Measurements from ENCODE around the gene CD63. TPM values are rescaled to one million over a fixed set of nuclear protein-coding genes. Genes with fewer than 3 reads are reported as not detected.

Gene CD63
- total RNA-seq, 6 donors from 2014 or later = 399 to 1,448 (median 972) TPM

DNA sequence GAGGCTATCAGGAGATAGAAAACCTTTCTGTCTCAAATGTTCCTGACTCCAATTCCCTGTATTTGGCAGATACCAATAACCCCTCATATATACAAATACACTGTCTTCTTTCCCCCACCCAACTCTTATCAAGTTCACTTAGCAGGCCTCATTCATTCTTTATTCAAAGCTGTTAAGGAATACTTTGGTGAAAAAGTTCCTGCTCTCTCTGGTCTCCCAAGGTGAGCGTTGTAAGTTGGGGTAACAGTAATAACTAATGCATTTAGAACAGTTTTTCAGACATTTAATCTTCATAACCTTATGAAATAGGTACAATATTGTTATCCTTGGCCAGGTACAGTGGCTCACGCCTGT lies 10.2 kb upstream of the CD63 start:
- TF ChIP-seq EP300 (IDR thresholded peaks at IDR 0.05) (no peak), POLR2A (IDR thresholded peaks at IDR 0.05) (no peak), POLR2AphosphoS5 (IDR thresholded peaks at IDR 0.05) (no peak)
- TF ChIP-seq, protein P1, sequence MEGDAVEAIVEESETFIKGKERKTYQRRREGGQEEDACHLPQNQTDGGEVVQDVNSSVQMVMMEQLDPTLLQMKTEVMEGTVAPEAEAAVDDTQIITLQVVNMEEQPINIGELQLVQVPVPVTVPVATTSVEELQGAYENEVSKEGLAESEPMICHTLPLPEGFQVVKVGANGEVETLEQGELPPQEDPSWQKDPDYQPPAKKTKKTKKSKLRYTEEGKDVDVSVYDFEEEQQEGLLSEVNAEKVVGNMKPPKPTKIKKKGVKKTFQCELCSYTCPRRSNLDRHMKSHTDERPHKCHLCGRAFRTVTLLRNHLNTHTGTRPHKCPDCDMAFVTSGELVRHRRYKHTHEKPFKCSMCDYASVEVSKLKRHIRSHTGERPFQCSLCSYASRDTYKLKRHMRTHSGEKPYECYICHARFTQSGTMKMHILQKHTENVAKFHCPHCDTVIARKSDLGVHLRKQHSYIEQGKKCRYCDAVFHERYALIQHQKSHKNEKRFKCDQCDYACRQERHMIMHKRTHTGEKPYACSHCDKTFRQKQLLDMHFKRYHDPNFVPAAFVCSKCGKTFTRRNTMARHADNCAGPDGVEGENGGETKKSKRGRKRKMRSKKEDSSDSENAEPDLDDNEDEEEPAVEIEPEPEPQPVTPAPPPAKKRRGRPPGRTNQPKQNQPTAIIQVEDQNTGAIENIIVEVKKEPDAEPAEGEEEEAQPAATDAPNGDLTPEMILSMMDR (IDR thresholded peaks at IDR 0.05) = no peak
- Histone ChIP-seq H3K9me3 (no peaks in the 10 kb centered on the region), H3K27ac (no peak overlapping the region), H3K4me1 (peaks cover 22 to 30% (median 27%) of the 10 kb centered on the region in 4 donors), H3K36me3 (no peaks in the 10 kb centered on the region), H3K27me3 (peaks cover 0 to 4% (median under 1%) of the 10 kb centered on the region in 4 donors), H3K4me3 (peak overlapping the region in 3 of 4 donors; percentile 43 to 61 (median 53))
- DNase-seq (no peak), ATAC-seq (ENCODE audit: low FRiP score in 2 of 2) (no peak)
- WGBS, 2 donors = 71 to 76% methylated on average over 2 of the region's 2 CpGs

DNA sequence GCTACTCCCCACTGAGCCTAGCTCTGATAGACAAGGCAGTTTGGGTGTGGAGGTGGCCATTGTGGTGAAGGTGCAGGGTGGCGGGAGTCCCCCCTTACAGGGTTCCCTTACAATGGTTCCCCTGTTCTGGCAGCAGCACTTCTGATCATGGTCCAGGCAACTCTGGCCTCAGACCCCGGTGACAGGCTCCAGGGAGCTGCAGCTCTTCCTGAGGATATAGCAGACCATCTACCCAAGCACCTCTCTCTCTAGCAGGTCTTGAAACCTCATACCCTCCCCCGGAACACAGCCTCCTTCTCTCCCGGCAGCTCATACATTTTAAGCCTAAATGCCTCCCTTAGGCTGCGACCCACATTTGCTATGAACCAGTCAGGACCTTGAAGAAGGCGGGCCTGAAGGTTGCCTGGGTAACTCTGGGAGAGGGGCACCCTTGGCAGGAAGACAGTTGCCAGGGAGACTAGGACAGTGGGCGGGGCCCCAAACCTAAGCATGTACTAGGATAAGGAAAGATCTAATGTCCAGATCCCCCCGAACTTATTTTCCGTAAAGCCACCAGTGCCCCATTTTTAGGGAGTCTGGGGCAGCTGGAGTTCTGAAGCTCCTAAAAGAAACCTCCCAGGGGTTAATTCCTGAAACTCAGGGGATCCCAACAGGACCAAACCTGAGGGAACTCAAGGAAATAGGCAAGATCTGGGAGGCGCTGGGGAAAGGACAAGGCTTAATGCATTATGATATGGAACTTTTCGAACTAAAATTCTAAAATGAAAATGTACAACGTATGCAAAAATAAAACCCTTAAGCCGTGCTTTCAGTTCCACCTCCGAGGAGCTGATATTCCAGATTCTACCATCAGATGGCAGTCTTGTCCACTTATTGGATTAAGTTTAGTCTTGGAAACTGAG lies 9.6 kb upstream of the CD63 start:
- H3K4me1 ChIP-seq = peaks cover 16 to 24% (median 21%) of the 10 kb centered on the region in 4 donors
- DNase-seq = peak in 1 of 2 donors; percentile 88

DNA sequence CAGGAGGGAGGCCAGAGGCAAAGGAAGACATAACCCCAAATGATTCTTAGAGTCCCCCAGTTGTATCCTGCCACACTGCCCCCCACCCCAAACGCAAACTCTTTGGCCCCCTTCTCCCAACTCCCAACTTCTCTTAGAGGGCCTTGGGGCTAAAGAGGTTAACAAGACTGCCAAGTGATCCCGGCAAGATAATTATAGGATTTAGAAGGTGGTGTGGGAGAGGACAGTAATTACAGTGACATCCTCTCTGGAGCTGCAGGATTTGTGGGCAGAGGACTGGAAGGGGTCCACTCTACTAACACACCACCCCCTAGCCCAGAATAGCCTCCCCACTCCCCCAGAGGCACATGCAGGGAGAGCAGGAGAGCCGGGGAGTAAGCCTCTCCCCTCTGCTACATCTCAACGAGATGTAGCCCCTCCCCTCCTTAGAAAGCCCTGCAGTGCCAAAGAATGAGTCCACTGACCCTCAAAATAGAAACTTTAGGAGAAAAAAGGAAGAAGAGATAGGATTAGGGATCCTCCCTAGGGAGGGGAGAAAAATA lies 8.8 kb upstream of the CD63 start:
- peak overlapping the region; percentile 10 to 77 (median 66) for H3K27ac ChIP-seq
- H3K27me3 ChIP-seq = no peaks in the 10 kb centered on the region
- no peak for DNase-seq
- WGBS, 2 donors = 17 to 23% methylated on average over 3 to 4 of the region's 4 CpGs
- ATAC-seq (ENCODE audit: low FRiP score in 2 of 2) = peak; percentile 2 to 24
- no peaks in the 10 kb centered on the region for H3K36me3 ChIP-seq
- H3K9me3 ChIP-seq = no peaks in the 10 kb centered on the region
- peaks cover 16 to 23% (median 19%) of the 10 kb centered on the region in 4 donors for H3K4me1 ChIP-seq
- TF ChIP-seq POLR2A (IDR thresholded peaks at IDR 0.05) = no peak
- TF ChIP-seq, protein P1 (IDR thresholded peaks at IDR 0.05) = no peak
- no peak for TF ChIP-seq POLR2AphosphoS5 (IDR thresholded peaks at IDR 0.05)
- TF ChIP-seq EP300 (IDR thresholded peaks at IDR 0.05) = no peak
- peak overlapping the region in 2 of 4 donors; percentile 53 to 61 for H3K4me3 ChIP-seq

More for the DNA sequence above, 9.6 kb upstream of the CD63 start:
- peak; percentile 86 to 88 for ATAC-seq (ENCODE audit: low FRiP score in 2 of 2)
- TF ChIP-seq POLR2A (IDR thresholded peaks at IDR 0.05) = no peak
- TF ChIP-seq, protein P1 (IDR thresholded peaks at IDR 0.05) = peak; percentile 87 to 95 (median 93)
- TF ChIP-seq POLR2AphosphoS5 (IDR thresholded peaks at IDR 0.05) = no peak
- H3K36me3 ChIP-seq = no peaks in the 10 kb centered on the region
- peak overlapping the region; percentile 10 to 77 (median 66) for H3K27ac ChIP-seq
- no peaks in the 10 kb centered on the region for H3K9me3 ChIP-seq
- H3K27me3 ChIP-seq = no peaks in the 10 kb centered on the region
- peak overlapping the region; percentile 42 to 61 (median 48) for H3K4me3 ChIP-seq
- 1 to 8% methylated on average over 12 to 14 of the region's 14 CpGs for WGBS, 2 donors

DNA sequence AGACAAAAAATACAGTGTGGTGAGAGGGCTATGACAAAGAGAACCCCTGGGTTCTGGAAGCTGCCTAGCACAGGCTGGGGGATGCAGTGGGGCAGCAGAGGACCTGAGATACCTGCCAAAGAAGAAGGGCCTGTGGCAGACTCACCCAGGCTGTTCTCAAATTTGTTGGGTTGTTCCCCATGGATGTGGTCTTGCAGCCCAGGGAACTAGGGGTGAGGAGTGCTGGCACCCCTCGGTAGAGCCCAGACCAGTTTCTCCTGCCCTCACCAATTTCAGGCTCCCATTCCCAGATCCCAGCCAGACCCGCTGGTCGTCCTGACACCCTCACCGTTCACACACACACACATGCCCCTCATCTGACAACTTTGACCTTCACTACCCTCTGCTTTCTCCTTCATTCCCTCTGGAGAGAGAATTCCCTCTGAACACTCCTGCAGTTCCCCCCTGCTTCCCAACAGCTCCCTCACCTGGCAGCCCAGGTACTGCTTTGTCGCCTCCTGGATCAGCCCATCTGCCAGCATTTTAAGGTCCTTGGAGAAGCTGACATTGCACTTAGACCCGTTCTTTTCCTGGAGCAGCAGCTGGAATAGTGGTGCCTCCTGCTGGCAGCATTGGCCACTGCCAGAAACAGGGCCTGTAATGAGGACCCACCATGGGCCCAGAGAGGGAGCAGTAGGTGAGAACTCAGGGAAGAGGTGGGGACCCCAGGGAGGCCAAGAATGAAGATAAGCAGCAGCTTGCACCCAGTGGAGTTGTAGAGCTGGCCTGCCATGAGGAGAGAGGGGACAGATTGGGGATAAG lies 8.2 kb upstream of the CD63 start:
- H3K4me3 ChIP-seq = no peak overlapping the region
- TF ChIP-seq POLR2A (IDR thresholded peaks at IDR 0.05) (no peak), EP300 (IDR thresholded peaks at IDR 0.05) (no peak), POLR2AphosphoS5 (IDR thresholded peaks at IDR 0.05) (peak; percentile 8 to 25)
- TF ChIP-seq, protein P1 (IDR thresholded peaks at IDR 0.05) = peak; percentile 47 to 92 (median 86)
- H3K36me3 ChIP-seq = no peaks in the 10 kb centered on the region
- H3K27ac ChIP-seq = peak overlapping the region in 1 of 4 donors; percentile 77
- no peaks in the 10 kb centered on the region for H3K27me3 ChIP-seq
- no peaks in the 10 kb centered on the region for H3K9me3 ChIP-seq
- DNase-seq = peak in 1 of 2 donors; percentile 88
- WGBS, 2 donors = 18 to 30% methylated on average over 4 to 6 of the region's 6 CpGs
- peaks cover 14 to 20% (median 17%) of the 10 kb centered on the region in 4 donors for H3K4me1 ChIP-seq
- ATAC-seq (ENCODE audit: low FRiP score in 2 of 2) = peak; percentile 78 to 87
